ENCODE results near the gene SDK1. TPM values are rescaled to one million over a fixed set of nuclear protein-coding genes. Genes with fewer than 3 reads are reported as not detected.
"Not testable (repeated sequence)": the region's sequence is repeated elsewhere in the genome, so short reads cannot be mapped to it uniquely, and the experiment has no call there.

The SDK1 gene
- total RNA-seq, 1 donor from 2014 or later: 0.26 TPM

GRCh38 chr7:4216016-4216415, 915.0 kb downstream of the SDK1 start:
- FAIRE-seq (no peak), DNase-seq (ENCODE audit: low read depth) (no peak)
- no peaks in the 10 kb centered on the region for H3K27me3 ChIP-seq (ENCODE audit: control insufficient read depth, insufficient read depth, low read length)
- no peak for TF ChIP-seq CTCF (IDR thresholded peaks at IDR 0.05; ENCODE audit: insufficient read depth, low read length, severe bottlenecking)
- H3K36me3 ChIP-seq (ENCODE audit: control insufficient read depth, insufficient read depth, low read length): no peaks in the 10 kb centered on the region
- H3K4me3 ChIP-seq (ENCODE audit: low read depth, low read length): no peak overlapping the region

- H3K36me3 ChIP-seq (ENCODE audit: control insufficient read depth, insufficient read depth, low read length); H3K27me3 ChIP-seq (ENCODE audit: control insufficient read depth, insufficient read depth, low read length): not testable (repeated sequence)
Measured at GRCh38 chr7:4217126-4217660, 916.1 kb downstream of the SDK1 start.

GRCh38 chr7:4218481-4218880, 917.4 kb downstream of the SDK1 start:
- TF ChIP-seq CTCF (IDR thresholded peaks at IDR 0.05; ENCODE audit: insufficient read depth, low read length, severe bottlenecking): no peak
- H3K4me3 ChIP-seq (ENCODE audit: low read depth, low read length): no peak overlapping the region
- H3K36me3 ChIP-seq (ENCODE audit: control insufficient read depth, insufficient read depth, low read length): no peaks in the 10 kb centered on the region
- FAIRE-seq: no peak
- H3K27me3 ChIP-seq (ENCODE audit: control insufficient read depth, insufficient read depth, low read length): no peaks in the 10 kb centered on the region
- no peak for DNase-seq (ENCODE audit: low read depth)

More at GRCh38 chr7:4217126-4217660, 916.1 kb downstream of the SDK1 start:
- H3K4me3 ChIP-seq (ENCODE audit: low read depth, low read length); DNase-seq (ENCODE audit: low read depth); FAIRE-seq: not testable (repeated sequence)

GRCh38 chr7:4220011-4220410, 919.0 kb downstream of the SDK1 start:
- H3K27me3 ChIP-seq (ENCODE audit: control insufficient read depth, insufficient read depth, low read length): no peaks in the 10 kb centered on the region

GRCh38 chr7:4221043-4221442, 920.0 kb downstream of the SDK1 start:
- FAIRE-seq (no peak), DNase-seq (ENCODE audit: low read depth) (no peak)
- TF ChIP-seq CTCF (IDR thresholded peaks at IDR 0.05; ENCODE audit: insufficient read depth, low read length, severe bottlenecking): no peak
- no peaks in the 10 kb centered on the region for H3K27me3 ChIP-seq (ENCODE audit: control insufficient read depth, insufficient read depth, low read length)
- H3K4me3 ChIP-seq (ENCODE audit: low read depth, low read length): no peak overlapping the region
- no peaks in the 10 kb centered on the region for H3K36me3 ChIP-seq (ENCODE audit: control insufficient read depth, insufficient read depth, low read length)

More at GRCh38 chr7:4220011-4220410, 919.0 kb downstream of the SDK1 start:
- DNase-seq (ENCODE audit: low read depth) (no peak), FAIRE-seq (no peak)
- H3K4me3 ChIP-seq (ENCODE audit: low read depth, low read length): no peak overlapping the region
- no peak for TF ChIP-seq CTCF (IDR thresholded peaks at IDR 0.05; ENCODE audit: insufficient read depth, low read length, severe bottlenecking)
- no peaks in the 10 kb centered on the region for H3K36me3 ChIP-seq (ENCODE audit: control insufficient read depth, insufficient read depth, low read length)

- Histone ChIP-seq H3K27me3 (ENCODE audit: control insufficient read depth, insufficient read depth, low read length) (no peaks in the 10 kb centered on the region), H3K36me3 (ENCODE audit: control insufficient read depth, insufficient read depth, low read length) (no peaks in the 10 kb centered on the region), H3K4me3 (ENCODE audit: low read depth, low read length) (no peak overlapping the region)
- no peak for DNase-seq (ENCODE audit: low read depth)
- no peak for TF ChIP-seq CTCF (IDR thresholded peaks at IDR 0.05; ENCODE audit: insufficient read depth, low read length, severe bottlenecking)
- no peak for FAIRE-seq
Measured at GRCh38 chr7:4222676-4223075, 921.6 kb downstream of the SDK1 start.
